OCI-LY1 (cell line): Measurements from ENCODE around the gene AFF4.

Experiments
- EZH2 ChIP-seq: fragments of 200-600 bp; sonication (generic), shearing (Covaris generic); IDR thresholded peaks from 2 replicates; pipeline ENCODE4 v1.8.0; 2017; ENCODE audit warnings: borderline replicate concordance, mixed run types, mild to moderate bottlenecking, antibody characterized with exemption, low read length, moderate library complexity, mixed read lengths
- TF ChIP-seq, protein P1 (sequence below): fragments of 200-600 bp; sonication (generic), shearing (Covaris generic); IDR thresholded peaks from 2 replicates; pipeline ENCODE4 v1.5.1; 2017; ENCODE audit warnings: mild to moderate bottlenecking, antibody characterized with exemption, low read length, moderate library complexity, mixed read lengths

GRCh38 chr5:132830436-132831094 lies 132.9 kb downstream of the AFF4 start, which contains the start of gene SHROOM1:
- TF ChIP-seq, protein P1, sequence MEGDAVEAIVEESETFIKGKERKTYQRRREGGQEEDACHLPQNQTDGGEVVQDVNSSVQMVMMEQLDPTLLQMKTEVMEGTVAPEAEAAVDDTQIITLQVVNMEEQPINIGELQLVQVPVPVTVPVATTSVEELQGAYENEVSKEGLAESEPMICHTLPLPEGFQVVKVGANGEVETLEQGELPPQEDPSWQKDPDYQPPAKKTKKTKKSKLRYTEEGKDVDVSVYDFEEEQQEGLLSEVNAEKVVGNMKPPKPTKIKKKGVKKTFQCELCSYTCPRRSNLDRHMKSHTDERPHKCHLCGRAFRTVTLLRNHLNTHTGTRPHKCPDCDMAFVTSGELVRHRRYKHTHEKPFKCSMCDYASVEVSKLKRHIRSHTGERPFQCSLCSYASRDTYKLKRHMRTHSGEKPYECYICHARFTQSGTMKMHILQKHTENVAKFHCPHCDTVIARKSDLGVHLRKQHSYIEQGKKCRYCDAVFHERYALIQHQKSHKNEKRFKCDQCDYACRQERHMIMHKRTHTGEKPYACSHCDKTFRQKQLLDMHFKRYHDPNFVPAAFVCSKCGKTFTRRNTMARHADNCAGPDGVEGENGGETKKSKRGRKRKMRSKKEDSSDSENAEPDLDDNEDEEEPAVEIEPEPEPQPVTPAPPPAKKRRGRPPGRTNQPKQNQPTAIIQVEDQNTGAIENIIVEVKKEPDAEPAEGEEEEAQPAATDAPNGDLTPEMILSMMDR: no peak
- no peak for TF ChIP-seq EZH2
